Prostate gland (tissue), 2 donors: Measurements from ENCODE around the gene RCC1. TPM values are rescaled to one million over a fixed set of nuclear protein-coding genes. Genes with fewer than 3 reads are reported as not detected.
"Not testable (repeated sequence)": the region's sequence is repeated elsewhere in the genome, so short reads cannot be mapped to it uniquely, and the experiment has no call there.

Source experiments
- DNase-seq: peaks from one replicate; pipeline ENCODE4 v3.0.0-alpha.2; 2019; ENCODE audit warnings: low spot score
- H3K27ac ChIP-seq, 2 donors: fragments of 200-600 bp; sonication (generic); 2 replicates each; pipeline ENCODE4 v1.5.1; 2017 to 2019
- H3K27me3 ChIP-seq: fragments of 200-600 bp; sonication (generic); replicated peaks from 2 replicates; pipeline ENCODE4 v1.5.1; 2019; ENCODE audit not compliant: insufficient read depth
- H3K36me3 ChIP-seq, 2 donors: fragments of 200-600 bp; sonication (generic); 1 replicate in 1 of 2; 2 replicates in 1 of 2; pipeline versions ENCODE4 v1.5.1 to v1.8.1; 2017 to 2019
- H3K4me1 ChIP-seq: fragments of 200-600 bp; sonication (generic); replicated peaks from 2 replicates; pipeline ENCODE4 v1.5.1; 2019
- H3K4me3 ChIP-seq, 2 donors: fragments of 200-600 bp; sonication (generic); 2 replicates each; pipeline ENCODE4 v1.5.1; 2017 to 2019
- H3K9me3 ChIP-seq: fragments of 200-600 bp; sonication (generic); 2 replicates; pipeline ENCODE4 v1.5.1; 2017
- CTCF ChIP-seq, 4 experiments: fragments of 200-600 bp in 2 of 4; fragments of 450-650 bp in 2 of 4; sonication (generic) in 2 of 4; IDR thresholded peaks; 1 replicate in 3 of 4; 2 replicates in 1 of 4; pipeline ENCODE4 v1.5.1; 2016 to 2019; ENCODE audit warnings: antibody characterized with exemption in 4 of 4, mild to moderate bottlenecking in 2 of 4, moderate library complexity in 2 of 4
- POLR2A ChIP-seq: fragments of 450-650 bp; IDR thresholded peaks from one replicate; pipeline ENCODE4 v1.6.1; 2016; ENCODE audit warnings: antibody characterized with exemption, mild to moderate bottlenecking
- POLR2AphosphoS5 ChIP-seq: sonication (generic); formaldehyde crosslinking; IDR thresholded peaks from one replicate; pipeline ENCODE4 v1.6.1; 2017; ENCODE audit warnings: antibody characterized with exemption
- WGBS: methylation state at CpG from one replicate; pipeline ENCODE4 v1.1.5; 2018; 5-methylcytosine and 5-hydroxymethylcytosine counted together
- intact Hi-C: fragments of 100-400 bp; cut with DNase I; formaldehyde crosslinking; loops from one replicate; pipeline ENCODE4 v1.14.2; 2022
- total RNA-seq, 2 donors: library from RNA; depleted of rRNA; stranded (reverse); fragments of >200 nt; gene quantifications; one replicate each; pipeline ENCODE4 v1.1.0, GENCODE V29; 2016

RCC1 gene
- total RNA-seq, 2 donors from 2014 or later = 13.8 to 18.1 TPM

DNA sequence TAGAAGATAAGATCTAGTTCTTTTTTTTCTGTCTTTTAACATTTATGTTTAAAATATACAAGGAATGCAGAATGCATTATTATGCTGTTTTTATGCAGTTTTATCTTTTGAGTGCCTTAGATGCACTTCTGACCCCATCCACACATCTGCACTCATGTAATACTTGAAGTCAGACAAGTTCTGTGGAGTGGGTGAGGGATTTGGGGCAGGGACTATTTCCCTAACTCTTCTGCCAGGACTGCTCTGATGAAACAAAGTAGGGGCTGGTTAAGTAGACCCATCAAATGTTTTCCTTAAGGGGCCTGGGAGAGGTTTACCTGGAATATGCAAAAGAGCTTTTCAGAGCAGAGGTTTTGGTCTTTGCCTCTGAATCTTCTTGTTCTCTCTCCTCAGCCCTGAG lies 58.5 kb downstream of the RCC1 start:
- no peak for DNase-seq
- Histone ChIP-seq H3K4me1 (no peaks in the 10 kb centered on the region), H3K36me3 (peaks cover 8 to 15% of the 10 kb centered on the region in 2 donors), H3K4me3 (no peak overlapping the region), H3K9me3 (no peaks in the 10 kb centered on the region), H3K27ac (no peak overlapping the region), H3K27me3 (no peaks in the 10 kb centered on the region)
- intact Hi-C loops = no loop called here
- TF ChIP-seq CTCF (IDR thresholded peaks at IDR 0.05) (no peak), POLR2A (no peak), POLR2AphosphoS5 (no peak)

GRCh38 chr1:28565040-28565439 lies 59.2 kb downstream of the RCC1 start:
- peaks cover 8 to 15% of the 10 kb centered on the region in 2 donors for H3K36me3 ChIP-seq
- H3K27ac ChIP-seq = no peak overlapping the region
- no peaks in the 10 kb centered on the region for H3K9me3 ChIP-seq
- no peak overlapping the region for H3K4me3 ChIP-seq
- DNase-seq = no peak
- no peak for TF ChIP-seq POLR2A
- TF ChIP-seq CTCF (IDR thresholded peaks at IDR 0.05) = no peak
- H3K4me1 ChIP-seq = no peaks in the 10 kb centered on the region
- no peaks in the 10 kb centered on the region for H3K27me3 ChIP-seq
- 96% methylated on average over 7 of the region's 7 CpGs for WGBS
- intact Hi-C loops = no loop called here

DNA sequence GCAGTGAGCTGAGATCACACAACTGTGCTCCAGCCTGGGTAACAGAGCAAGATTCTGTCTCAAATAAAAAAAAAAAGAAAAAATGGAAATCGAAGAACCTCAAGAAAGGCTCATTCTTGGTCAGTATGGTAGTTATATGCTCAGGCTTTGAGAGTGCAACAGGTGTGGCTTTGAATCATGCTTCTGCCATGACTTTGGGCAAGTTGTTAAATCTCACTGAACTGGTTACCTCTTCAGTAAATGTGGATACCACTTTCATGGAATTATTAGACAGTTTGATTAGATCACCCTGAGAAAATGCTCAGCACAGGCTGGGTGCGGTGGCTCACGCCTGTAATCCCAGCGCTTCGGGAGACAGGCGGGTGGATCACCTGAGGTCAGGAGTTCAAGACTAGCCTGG lies 59.9 kb downstream of the RCC1 start:
- Histone ChIP-seq H3K27me3 (no peaks in the 10 kb centered on the region), H3K27ac (no peak overlapping the region), H3K4me3 (no peak overlapping the region), H3K4me1 (no peaks in the 10 kb centered on the region), H3K9me3 (no peaks in the 10 kb centered on the region), H3K36me3 (peaks cover 8 to 14% of the 10 kb centered on the region in 2 donors)
- TF ChIP-seq POLR2A (no peak), POLR2AphosphoS5 (no peak), CTCF (IDR thresholded peaks at IDR 0.05) (no peak)
- DNase-seq = no peak
- WGBS = 97% methylated on average over 6 of the region's 6 CpGs
- intact Hi-C loops = no loop called here

GRCh38 chr1:28566931-28567330 lies 61.1 kb downstream of the RCC1 start:
- intact Hi-C loops = no loop called here
- TF ChIP-seq CTCF (IDR thresholded peaks at IDR 0.05) (no peak), POLR2A (no peak), POLR2AphosphoS5 (no peak)
- Histone ChIP-seq H3K36me3 (peaks cover 4 to 5% of the 10 kb centered on the region in 2 donors), H3K27me3 (no peaks in the 10 kb centered on the region), H3K4me3 (no peak overlapping the region), H3K27ac (no peak overlapping the region), H3K4me1 (no peaks in the 10 kb centered on the region), H3K9me3 (no peaks in the 10 kb centered on the region)
- no peak for DNase-seq
- WGBS = 83% methylated on average over 2 of the region's 2 CpGs

- no peak for TF ChIP-seq POLR2A
- no peak for TF ChIP-seq POLR2AphosphoS5
- no peak for TF ChIP-seq CTCF (IDR thresholded peaks at IDR 0.05)
- peaks cover 2 to 5% of the 10 kb centered on the region in 2 donors for H3K36me3 ChIP-seq
- 86% methylated on average over 4 of the region's 4 CpGs for WGBS
- H3K27ac ChIP-seq = no peak overlapping the region
- no peaks in the 10 kb centered on the region for H3K9me3 ChIP-seq
- no peak for DNase-seq
- H3K4me3 ChIP-seq = no peak overlapping the region
- intact Hi-C loops = no loop called here
- H3K27me3 ChIP-seq = no peaks in the 10 kb centered on the region
- H3K4me1 ChIP-seq = no peaks in the 10 kb centered on the region
These were observed 66.1 kb downstream of the RCC1 start for GRCh38 chr1:28571911-28572310.

DNA sequence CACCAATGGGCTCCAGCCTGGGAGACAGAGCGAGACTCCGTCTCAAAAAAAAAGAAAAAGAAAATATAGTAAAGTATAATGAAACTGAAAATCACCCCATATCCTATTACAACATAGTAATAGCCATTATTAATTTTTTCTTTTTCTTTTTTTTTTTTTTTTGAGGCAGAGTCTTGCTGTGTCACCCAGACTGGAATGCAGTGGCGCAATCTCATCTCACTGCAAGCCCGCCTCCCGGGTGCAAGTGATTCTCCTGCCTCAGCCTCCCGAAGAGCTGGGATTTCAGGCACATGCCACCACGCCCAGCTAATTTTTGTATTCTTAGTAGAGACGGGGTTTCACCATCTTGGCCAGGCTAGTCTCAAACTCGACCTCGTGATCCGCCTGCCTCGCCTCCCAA lies 67.0 kb downstream of the RCC1 start:
- H3K27ac ChIP-seq, H3K9me3 ChIP-seq, intact Hi-C loops, H3K4me1 ChIP-seq, H3K27me3 ChIP-seq, DNase-seq, H3K4me3 ChIP-seq: not testable (repeated sequence)
- 94% methylated on average over 9 of the region's 12 CpGs for WGBS
- H3K36me3 ChIP-seq = peaks cover 2 to 14% of the 10 kb centered on the region in 2 donors
